OCI-LY7 (cell line): ENCODE measurements around the gene CRHBP. TPM values are rescaled to one million over a fixed set of nuclear protein-coding genes. Genes with fewer than 3 reads are reported as not detected.

Experiments used
- BruUV-seq: library from RNA; stranded (reverse); fragments of 400-500 nt; replicated peaks from 2 replicates; lab custom pipeline; 2021; lab: Mats Ljungman, UMichigan
- CTCF ChIA-PET: fragments of 300-600 bp; sonication (Branson Sonifier 250); formaldehyde crosslinking; loops from one replicate; lab custom pipeline; 2022; ENCODE audit warnings: antibody characterized with exemption; ENCODE audit not compliant: unreplicated experiment; lab: Charles Lee
- POLR2A ChIA-PET: fragments of 300-600 bp; sonication (Branson Sonifier 250); formaldehyde crosslinking; loops from one replicate; lab custom pipeline; 2022; ENCODE audit warnings: antibody characterized with exemption; lab: Charles Lee
- DNase-seq: peaks from one replicate; pipeline ENCODE4 v3.0.0-alpha.2; 2015; ENCODE audit warnings: low spot score
- H2AFZ ChIP-seq: fragments of 200-600 bp; sonication (generic), shearing (Covaris generic); 2 replicates; pipeline ENCODE4 v1.6.1; 2014; ENCODE audit warnings: mild to moderate bottlenecking, antibody characterized with exemption, low read length, moderate library complexity
- H3K27ac ChIP-seq: fragments of 200-600 bp; sonication (generic); 2 replicates; pipeline ENCODE4 v1.5.1; 2014; ENCODE audit warnings: mixed run types, low read depth, mild to moderate bottlenecking, moderate library complexity, low read length, inconsistent platforms; ENCODE audit not compliant: poor library complexity, severe bottlenecking
- H3K36me3 ChIP-seq: fragments of 200-600 bp; sonication (generic); 2 replicates; pipeline ENCODE4 v1.6.1; 2014; ENCODE audit warnings: mild to moderate bottlenecking, antibody characterized with exemption, low read length, moderate library complexity, mixed read lengths; ENCODE audit not compliant: insufficient read depth
- H3K4me1 ChIP-seq: fragments of 200-600 bp; sonication (generic); 2 replicates; pipeline ENCODE4 v1.5.1; 2014; ENCODE audit warnings: mild to moderate bottlenecking, low read length; ENCODE audit not compliant: insufficient read depth, poor library complexity, severe bottlenecking
- H3K4me2 ChIP-seq: fragments of 200-600 bp; sonication (generic); 2 replicates; pipeline ENCODE4 v1.6.1; 2014; ENCODE audit warnings: mild to moderate bottlenecking, low read length
- H3K4me3 ChIP-seq: fragments of 200-600 bp; sonication (generic); 2 replicates; pipeline ENCODE4 v1.5.1; 2014; ENCODE audit warnings: mild to moderate bottlenecking, low read depth, low read length; ENCODE audit not compliant: poor library complexity, severe bottlenecking
- H3K79me2 ChIP-seq: fragments of 200-600 bp; sonication (generic); 2 replicates; pipeline ENCODE4 v1.6.1; 2016; ENCODE audit warnings: low read depth, mild to moderate bottlenecking, low read length, moderate library complexity, mixed read lengths; ENCODE audit not compliant: insufficient read depth
- H3K9me2 ChIP-seq: fragments of 200-600 bp; sonication (generic); 2 replicates; pipeline ENCODE4 v1.6.1; 2016; ENCODE audit warnings: mild to moderate bottlenecking, low read length, mixed read lengths; ENCODE audit not compliant: insufficient read depth
- H3K9me3 ChIP-seq: fragments of 200-600 bp; sonication (generic); 2 replicates; pipeline ENCODE4 v1.6.1; 2014; ENCODE audit warnings: mild to moderate bottlenecking, mixed run types, low read length, mixed read lengths
- H4K20me1 ChIP-seq: fragments of 200-600 bp; sonication (generic); 2 replicates; pipeline ENCODE4 v1.6.1; 2014; ENCODE audit warnings: mild to moderate bottlenecking, antibody characterized with exemption, low read length, moderate library complexity, mixed read lengths; ENCODE audit not compliant: insufficient read depth
- CTCF ChIP-seq: fragments of 200-600 bp; sonication (generic); conservative IDR thresholded peaks from 2 replicates; pipeline ENCODE4 v1.5.1; 2014; ENCODE audit warnings: mild to moderate bottlenecking, antibody characterized with exemption, low read length, moderate library complexity, mixed read lengths
- EZH2phosphoT487 ChIP-seq: fragments of 200-600 bp; sonication (generic); IDR thresholded peaks from 2 replicates; pipeline ENCODE4 v1.6.1; 2018; ENCODE audit warnings: low read depth, borderline replicate concordance, mild to moderate bottlenecking, mixed run types, antibody characterized with exemption, low read length, moderate library complexity, mixed read lengths
- intact Hi-C: fragments of 100-400 bp; cut with micrococcal nuclease; formaldehyde crosslinking; loops from one replicate; pipeline ENCODE4 v1.10.0; 2022; ENCODE audit not compliant: unreplicated experiment
- total RNA-seq, 2 experiments: library from RNA; depleted of rRNA in 1 of 2; stranded (reverse); fragments of >200 nt in 1 of 2; shearing (Covaris generic) in 1 of 2; gene quantifications; 2 replicates each; pipeline ENCODE4 v1.2.3, GENCODE V29; 2014 to 2022

The CRHBP gene
- total RNA-seq, 2 experiments from 2014 or later, result 40.3 to 41.6 TPM

GRCh38 chr5:77010243-77010642, 57.4 kb downstream of the CRHBP start:
- H3K9me3 ChIP-seq, result no peaks in the 10 kb centered on the region
- ChIA-PET POLR2A (no interaction called here), CTCF (no interaction called here)
- no peaks in the 10 kb centered on the region for H3K79me2 ChIP-seq
- H2AFZ ChIP-seq, result no peak overlapping the region
- no peaks in the 10 kb centered on the region for H3K9me2 ChIP-seq
- DNase-seq, result no peak
- no peak overlapping the region for H3K4me2 ChIP-seq
- no peaks in the 10 kb centered on the region for H4K20me1 ChIP-seq
- no peak for TF ChIP-seq EZH2phosphoT487
- no peak for TF ChIP-seq CTCF
- H3K27ac ChIP-seq, result no peak overlapping the region
- no TSS peak for BruUV-seq
- intact Hi-C loops, result loop anchor here (10.0 kb wide), 1 partner anchor 405 kb away; no protein-coding TSS in a partner anchor
- peaks cover 17% of the 10 kb centered on the region for H3K36me3 ChIP-seq
- H3K4me3 ChIP-seq, result no peak overlapping the region
- H3K4me1 ChIP-seq, result no peaks in the 10 kb centered on the region

- no peak overlapping the region for H3K27ac ChIP-seq
- H3K79me2 ChIP-seq, result no peaks in the 10 kb centered on the region
- H3K4me2 ChIP-seq, result no peak overlapping the region
- CTCF ChIA-PET, result no interaction called here
- no peaks in the 10 kb centered on the region for H3K9me3 ChIP-seq
- no peak for TF ChIP-seq EZH2phosphoT487
- TF ChIP-seq CTCF, result no peak
- peaks cover 4% of the 10 kb centered on the region for H3K4me1 ChIP-seq
- no TSS peak for BruUV-seq
- POLR2A ChIA-PET, result interaction anchor here (0.6 to 1.2 kb wide), 2 partner anchors 65 to 141 kb away, joined by 3 read pairs; no protein-coding TSS in a partner anchor
- H3K36me3 ChIP-seq, result peaks cover 17% of the 10 kb centered on the region
- no peaks in the 10 kb centered on the region for H4K20me1 ChIP-seq
- H3K4me3 ChIP-seq, result no peak overlapping the region
- intact Hi-C loops, result loop anchor here (10.0 kb wide), 1 partner anchor 407 kb away; no protein-coding TSS in a partner anchor
- no peaks in the 10 kb centered on the region for H3K9me2 ChIP-seq
- no peak overlapping the region for H2AFZ ChIP-seq
- no peak for DNase-seq
These were observed 58.7 kb downstream of the CRHBP start for GRCh38 chr5:77011498-77011897.

- intact Hi-C loops, result loop anchor here (10.0 kb wide), 1 partner anchor 408 kb away; no protein-coding TSS in a partner anchor
- CTCF ChIA-PET, result interaction anchor here (0.5 kb wide), 1 partner anchor 143 kb away, joined by 3 read pairs; no protein-coding TSS in a partner anchor
- no peak for TF ChIP-seq EZH2phosphoT487
- TF ChIP-seq CTCF, result no peak
- no TSS peak for BruUV-seq
- Histone ChIP-seq H3K36me3 (peaks cover 8% of the 10 kb centered on the region), H3K27ac (no peak overlapping the region), H3K9me3 (no peaks in the 10 kb centered on the region), H3K4me1 (peaks cover 4% of the 10 kb centered on the region), H3K79me2 (no peaks in the 10 kb centered on the region), H3K4me3 (no peak overlapping the region), H3K9me2 (no peaks in the 10 kb centered on the region), H2AFZ (no peak overlapping the region), H4K20me1 (no peaks in the 10 kb centered on the region), H3K4me2 (no peak overlapping the region)
- DNase-seq, result no peak
- POLR2A ChIA-PET, result no interaction called here
These were observed 59.8 kb downstream of the CRHBP start for GRCh38 chr5:77012601-77013000.
